HEK293 (cell line): Measurements from ENCODE around the gene SIDT2.

Source experiments
- KLF1 ChIP-seq: fragments of 450-650 bp; formaldehyde crosslinking; IDR thresholded peaks from 2 replicates; pipeline ENCODE4 v1.5.1; 2016; ENCODE audit warnings: missing biosample characterization, missing genetic modification characterization
- KLF8 ChIP-seq: fragments of 450-650 bp; formaldehyde crosslinking; IDR thresholded peaks from 2 replicates; pipeline ENCODE4 v1.5.1; 2016; ENCODE audit warnings: missing biosample characterization, missing genetic modification characterization
- SALL2 ChIP-seq: fragments of 450-650 bp; formaldehyde crosslinking; IDR thresholded peaks from 2 replicates; pipeline ENCODE4 v1.5.0; 2017; ENCODE audit warnings: missing biosample characterization, mild to moderate bottlenecking, missing genetic modification characterization, borderline replicate concordance
- SP3 ChIP-seq: fragments of 450-650 bp; formaldehyde crosslinking; IDR thresholded peaks from 2 replicates; pipeline ENCODE4 v1.5.1; 2016; ENCODE audit warnings: missing biosample characterization, missing genetic modification characterization
- YY2 ChIP-seq: fragments of 450-650 bp; formaldehyde crosslinking; IDR thresholded peaks from 2 replicates; pipeline ENCODE4 v1.5.1; 2016; ENCODE audit warnings: missing biosample characterization, missing genetic modification characterization
- ZNF146 ChIP-seq: fragments of 450-650 bp; formaldehyde crosslinking; IDR thresholded peaks from 2 replicates; pipeline ENCODE4 v1.5.1; 2016; ENCODE audit warnings: missing biosample characterization, missing genetic modification characterization
- ZNF157 ChIP-seq: fragments of 450-650 bp; formaldehyde crosslinking; IDR thresholded peaks from 2 replicates; pipeline ENCODE4 v1.5.1; 2016; ENCODE audit warnings: missing biosample characterization, missing genetic modification characterization
- ZNF37A ChIP-seq: fragments of 450-650 bp; IDR thresholded peaks from 2 replicates; pipeline ENCODE4 v1.5.1; 2018; ENCODE audit warnings: missing biosample characterization, missing genetic modification characterization
- ZNF660 ChIP-seq: fragments of 450-650 bp; IDR thresholded peaks from 2 replicates; pipeline ENCODE4 v1.5.1; 2018; ENCODE audit warnings: missing biosample characterization, mild to moderate bottlenecking, missing genetic modification characterization
- TF ChIP-seq, protein P1 (sequence below): fragments of 450-650 bp; formaldehyde crosslinking; IDR thresholded peaks from 2 replicates; pipeline ENCODE4 v1.5.1; 2016; ENCODE audit warnings: missing biosample characterization, missing genetic modification characterization
- TF ChIP-seq, protein P2 (sequence below): fragments of 450-650 bp; formaldehyde crosslinking; IDR thresholded peaks from 2 replicates; pipeline ENCODE4 v1.5.1; 2016; ENCODE audit warnings: missing biosample characterization, missing genetic modification characterization

DNA sequence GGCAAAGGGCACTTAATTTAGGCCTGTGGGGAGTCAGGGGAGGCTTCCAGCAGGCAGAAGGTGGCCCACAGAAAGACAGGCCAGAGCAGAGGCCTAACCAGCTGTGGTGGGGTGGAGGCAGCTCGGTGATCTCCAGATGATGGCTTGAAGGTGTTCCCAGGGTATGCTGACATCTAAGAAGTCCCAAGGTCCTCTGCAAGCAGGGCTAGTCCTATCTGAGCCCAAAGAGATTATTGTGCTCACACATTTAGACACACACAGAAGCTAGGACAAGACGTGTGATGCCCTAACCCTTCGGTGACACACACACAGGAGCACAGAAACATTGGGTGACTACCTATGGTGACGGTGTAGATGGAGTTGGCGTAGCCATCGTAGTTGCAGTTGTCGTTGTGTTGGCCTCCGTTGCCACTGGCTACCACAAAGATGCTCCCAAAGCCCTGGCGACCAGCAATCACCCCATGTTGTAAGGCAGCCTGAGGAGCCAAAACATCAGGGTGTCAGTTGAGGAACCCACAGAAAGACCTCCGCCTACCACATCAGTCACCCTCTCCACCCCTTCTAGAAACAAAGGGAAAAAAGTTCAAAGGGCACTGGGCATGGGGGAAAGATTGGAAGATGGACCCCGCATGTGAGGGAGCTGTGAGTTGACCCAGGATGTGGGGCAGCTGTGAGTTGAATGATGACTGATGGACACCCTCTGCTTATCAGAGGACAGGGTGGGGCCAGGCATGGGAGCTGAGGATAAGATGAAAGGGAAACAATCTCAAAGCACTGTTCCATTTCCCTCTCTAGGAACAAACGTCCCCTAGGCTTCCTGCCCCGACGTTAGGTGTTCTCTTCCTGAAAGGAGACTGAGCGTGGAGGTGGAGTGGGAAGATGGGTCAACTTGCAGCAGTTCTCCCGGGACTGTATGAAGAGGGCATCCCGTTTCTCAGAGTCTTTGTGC lies 45.5 kb downstream of the SIDT2 start:
- TF ChIP-seq KLF8 (tag by site-specific recombination), result no peak
- TF ChIP-seq, protein P1, sequence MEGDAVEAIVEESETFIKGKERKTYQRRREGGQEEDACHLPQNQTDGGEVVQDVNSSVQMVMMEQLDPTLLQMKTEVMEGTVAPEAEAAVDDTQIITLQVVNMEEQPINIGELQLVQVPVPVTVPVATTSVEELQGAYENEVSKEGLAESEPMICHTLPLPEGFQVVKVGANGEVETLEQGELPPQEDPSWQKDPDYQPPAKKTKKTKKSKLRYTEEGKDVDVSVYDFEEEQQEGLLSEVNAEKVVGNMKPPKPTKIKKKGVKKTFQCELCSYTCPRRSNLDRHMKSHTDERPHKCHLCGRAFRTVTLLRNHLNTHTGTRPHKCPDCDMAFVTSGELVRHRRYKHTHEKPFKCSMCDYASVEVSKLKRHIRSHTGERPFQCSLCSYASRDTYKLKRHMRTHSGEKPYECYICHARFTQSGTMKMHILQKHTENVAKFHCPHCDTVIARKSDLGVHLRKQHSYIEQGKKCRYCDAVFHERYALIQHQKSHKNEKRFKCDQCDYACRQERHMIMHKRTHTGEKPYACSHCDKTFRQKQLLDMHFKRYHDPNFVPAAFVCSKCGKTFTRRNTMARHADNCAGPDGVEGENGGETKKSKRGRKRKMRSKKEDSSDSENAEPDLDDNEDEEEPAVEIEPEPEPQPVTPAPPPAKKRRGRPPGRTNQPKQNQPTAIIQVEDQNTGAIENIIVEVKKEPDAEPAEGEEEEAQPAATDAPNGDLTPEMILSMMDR (tag by site-specific recombination), result no peak
- TF ChIP-seq YY2 (tag by site-specific recombination), result no peak
- no peak for TF ChIP-seq ZNF37A (tag by site-specific recombination)
- TF ChIP-seq SALL2 (tag by site-specific recombination), result no peak
- TF ChIP-seq KLF1 (tag by site-specific recombination), result no peak
- TF ChIP-seq, protein P2, sequence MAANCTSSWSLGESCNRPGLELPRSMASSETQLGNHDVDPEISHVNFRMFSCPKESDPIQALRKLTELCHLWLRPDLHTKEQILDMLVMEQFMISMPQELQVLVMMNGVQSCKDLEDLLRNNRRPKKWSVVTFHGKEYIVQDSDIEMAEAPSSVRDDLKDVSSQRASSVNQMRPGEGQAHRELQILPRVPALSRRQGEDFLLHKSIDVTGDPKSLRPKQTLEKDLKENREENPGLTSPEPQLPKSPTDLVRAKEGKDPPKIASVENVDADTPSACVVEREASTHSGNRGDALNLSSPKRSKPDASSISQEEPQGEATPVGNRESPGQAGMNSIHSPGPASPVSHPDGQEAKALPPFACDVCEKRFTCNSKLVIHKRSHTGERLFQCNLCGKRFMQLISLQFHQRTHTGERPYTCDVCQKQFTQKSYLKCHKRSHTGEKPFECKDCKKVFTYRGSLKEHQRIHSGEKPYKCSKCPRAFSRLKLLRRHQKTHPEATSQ, result no peak
- TF ChIP-seq ZNF157, result no peak
- no peak for TF ChIP-seq ZNF146 (tag by site-specific recombination)
- TF ChIP-seq SP3, result no peak
- no peak for TF ChIP-seq ZNF660 (tag by site-specific recombination)
